GM12892 (cell line): Measurements from ENCODE around the gene CCR9.

ENCODE experiments used
- POLR2A ChIP-seq: IDR thresholded peaks from 2 replicates; pipeline ENCODE4 v1.6.1; 2011; ENCODE audit warnings: low read depth, low read length, control low read depth
- TAF1 ChIP-seq: IDR thresholded peaks from 2 replicates; pipeline ENCODE4 v1.6.1; 2011; ENCODE audit warnings: low read depth, mild to moderate bottlenecking, control low read depth, low read length, borderline replicate concordance

GRCh38 chr3:45933591-45933990 is 47.2 kb downstream of the CCR9 start:
- TF ChIP-seq POLR2A, result no peak
- no peak for TF ChIP-seq TAF1
